H9 (cell line): ENCODE results near the gene RMC1. TPM values are rescaled to one million over a fixed set of nuclear protein-coding genes. Genes with fewer than 3 reads are reported as not detected.

Source experiments
- DNase-seq: peaks from one replicate; pipeline ENCODE4 v3.0.0-alpha.2; 2017
- H2AFZ ChIP-seq: one replicate; pipeline ENCODE4 v1.6.1; 2013; ENCODE audit warnings: mild to moderate bottlenecking, low read length, control low read depth, moderate library complexity
- H2AK5ac ChIP-seq: 2 replicates; pipeline ENCODE4 v1.6.1; 2013; ENCODE audit warnings: low read length, control low read depth, mixed read lengths; ENCODE audit not compliant: insufficient read length
- H2BK120ac ChIP-seq: one replicate; pipeline ENCODE4 v1.6.1; 2013; ENCODE audit warnings: low read depth, mild to moderate bottlenecking, low read length, control low read depth, inconsistent platforms; ENCODE audit not compliant: poor library complexity, severe bottlenecking
- H2BK12ac ChIP-seq: 2 replicates; pipeline ENCODE4 v1.6.1; 2013; ENCODE audit warnings: low read length, control low read depth, mixed read lengths, low read depth; ENCODE audit not compliant: insufficient read length
- H2BK15ac ChIP-seq: 2 replicates; pipeline ENCODE4 v1.6.1; 2013; ENCODE audit warnings: low read depth, low read length, control low read depth
- H2BK20ac ChIP-seq: one replicate; pipeline ENCODE4 v1.6.1; 2013; ENCODE audit warnings: low read depth, mild to moderate bottlenecking, low read length, control low read depth, inconsistent platforms; ENCODE audit not compliant: poor library complexity, severe bottlenecking
- H2BK5ac ChIP-seq: 2 replicates; pipeline ENCODE4 v1.6.1; 2013; ENCODE audit warnings: low read length, control low read depth, mixed read lengths; ENCODE audit not compliant: insufficient read length
- H3K14ac ChIP-seq: 2 replicates; pipeline ENCODE4 v1.6.1; 2013; ENCODE audit warnings: low read length, control low read depth; ENCODE audit not compliant: insufficient read depth
- H3K18ac ChIP-seq: 2 replicates; pipeline ENCODE4 v1.6.1; 2013; ENCODE audit warnings: low read depth, mild to moderate bottlenecking, mixed read lengths, low read length, control low read depth; ENCODE audit not compliant: insufficient read length
- H3K23ac ChIP-seq: 2 replicates; pipeline ENCODE4 v1.6.1; 2013; ENCODE audit warnings: low read length, control low read depth, mixed read lengths, low read depth; ENCODE audit not compliant: insufficient read length
- H3K23me2 ChIP-seq: 2 replicates; pipeline ENCODE4 v1.6.1; 2013; ENCODE audit warnings: low read depth, mild to moderate bottlenecking, mixed read lengths, low read length, control low read depth; ENCODE audit not compliant: insufficient read length, poor library complexity, severe bottlenecking
- H3K27ac ChIP-seq: 2 replicates; pipeline ENCODE4 v1.5.1; 2013; ENCODE audit warnings: low read length, control low read depth, mixed read lengths, low read depth; ENCODE audit not compliant: insufficient read length
- H3K27me3 ChIP-seq: 2 replicates; pipeline ENCODE4 v1.6.1; 2013; ENCODE audit warnings: low read length, control low read depth, inconsistent platforms; ENCODE audit not compliant: insufficient read depth
- H3K4ac ChIP-seq: 2 replicates; pipeline ENCODE4 v1.6.1; 2013; ENCODE audit warnings: low read depth, mild to moderate bottlenecking, control low read depth, inconsistent platforms, low read length, moderate library complexity
- H3K4me1 ChIP-seq: 2 replicates; pipeline ENCODE4 v1.6.1; 2013; ENCODE audit warnings: low read length, control low read depth, inconsistent platforms; ENCODE audit not compliant: insufficient read depth
- H3K4me2 ChIP-seq: 2 replicates; pipeline ENCODE4 v1.6.1; 2013; ENCODE audit warnings: low read length, control low read depth, mixed read lengths; ENCODE audit not compliant: insufficient read length, insufficient read depth
- H3K56ac ChIP-seq: 2 replicates; pipeline ENCODE4 v1.6.1; 2013; ENCODE audit warnings: low read depth, mild to moderate bottlenecking, mixed read lengths, low read length, control low read depth; ENCODE audit not compliant: insufficient read length
- H3K79me1 ChIP-seq: 2 replicates; pipeline ENCODE4 v1.6.1; 2013; ENCODE audit warnings: low read depth, mild to moderate bottlenecking, moderate library complexity, low read length, control low read depth, inconsistent platforms; ENCODE audit not compliant: insufficient read depth, poor library complexity, severe bottlenecking
- H3K79me2 ChIP-seq: 2 replicates; pipeline ENCODE4 v1.6.1; 2013; ENCODE audit warnings: low read length, control low read depth, inconsistent platforms; ENCODE audit not compliant: insufficient read depth
- H3K9ac ChIP-seq: 2 replicates; pipeline ENCODE4 v1.6.1; 2013; ENCODE audit warnings: low read length, control low read depth, mixed read lengths; ENCODE audit not compliant: insufficient read length; ENCODE audit errors: extremely low read depth
- H3K9me3 ChIP-seq: one replicate; pipeline ENCODE4 v1.6.1; 2013; ENCODE audit warnings: low read depth, low read length, inconsistent platforms; ENCODE audit not compliant: control insufficient read depth
- H3T11ph ChIP-seq: one replicate; pipeline ENCODE4 v1.6.1; 2013; ENCODE audit warnings: mild to moderate bottlenecking, low read length, control low read depth, inconsistent platforms
- H4K20me1 ChIP-seq: one replicate; pipeline ENCODE4 v1.6.1; 2013; ENCODE audit not compliant: control insufficient read depth, insufficient read length, insufficient read depth
- H4K5ac ChIP-seq: 2 replicates; pipeline ENCODE4 v1.6.1; 2013; ENCODE audit warnings: low read depth, mild to moderate bottlenecking, mixed read lengths, low read length, control low read depth; ENCODE audit not compliant: insufficient read length
- H4K8ac ChIP-seq: replicated peaks from 2 replicates; pipeline ENCODE4 v1.6.1; 2013; ENCODE audit warnings: low read length, control low read depth, mixed read lengths, low read depth; ENCODE audit not compliant: insufficient read length
- H4K91ac ChIP-seq: 2 replicates; pipeline ENCODE4 v1.6.1; 2013; ENCODE audit warnings: low read depth, mild to moderate bottlenecking, moderate library complexity, mixed read lengths, low read length, control low read depth; ENCODE audit not compliant: insufficient read length
- H3K27ac Mint-ChIP-seq, 3 experiments: 2 replicates in 2 of 3; 3 replicates in 1 of 3; pipeline ENCODE4 v1.8.0; 2020 to 2021; ENCODE audit warnings: mixed read lengths in 3 of 3, mild to moderate bottlenecking in 1 of 3, moderate library complexity in 1 of 3
- H3K27me3 Mint-ChIP-seq: 2 replicates; pipeline ENCODE4 v1.8.0; 2021; ENCODE audit warnings: low read depth, mild to moderate bottlenecking, moderate library complexity, mixed read lengths
- H3K36me3 Mint-ChIP-seq, 3 experiments: 2 replicates in 2 of 3; 3 replicates in 1 of 3; pipeline ENCODE4 v1.8.0; 2020 to 2021; ENCODE audit warnings: low read depth in 3 of 3, mixed read lengths in 3 of 3; ENCODE audit not compliant: insufficient read depth in 1 of 3
- H3K4me1 Mint-ChIP-seq, 2 experiments: 2 replicates each; pipeline ENCODE4 v1.8.0; 2020; ENCODE audit warnings: mixed read lengths in 2 of 2
- H3K4me3 Mint-ChIP-seq, 2 experiments: 2 replicates in 1 of 2; 3 replicates in 1 of 2; pipeline ENCODE4 v1.8.0; 2020 to 2021; ENCODE audit warnings: mild to moderate bottlenecking in 2 of 2, mixed read lengths in 2 of 2, moderate library complexity in 1 of 2
- H3K9me3 Mint-ChIP-seq, 2 experiments: 2 replicates in 1 of 2; 3 replicates in 1 of 2; pipeline ENCODE4 v1.8.0; 2020; ENCODE audit warnings: mild to moderate bottlenecking in 2 of 2, mixed read lengths in 2 of 2, moderate library complexity in 1 of 2
- CTCF ChIP-seq: fragments of 200-600 bp; sonication (generic); conservative IDR thresholded peaks from 3 replicates; pipeline ENCODE4 v1.8.0; 2021; ENCODE audit warnings: antibody characterized with exemption, mild to moderate bottlenecking
- WGBS: extraction: QIAGEN DNeasy Blood & Tissue Kit; methylation state at CpG from one replicate; pipeline ENCODE4 v1.1.7; 2013; ENCODE audit warnings: missing lambda C conversion rate, low lambda C conversion rate, mixed read lengths; ENCODE audit not compliant: insufficient read length; ENCODE audit errors: extremely low coverage; 5-methylcytosine and 5-hydroxymethylcytosine counted together
- total RNA-seq: library from RNA; stranded (reverse); gene quantifications from 2 replicates; pipeline ENCODE4 v1.2.1, GENCODE V29; 2021

Gene RMC1
- total RNA-seq, 1 experiment from 2014 or later = 21.3 TPM

GRCh38 chr18:23539296-23539695 is 36.0 kb downstream of the RMC1 start:
- Histone ChIP-seq H3K23me2 (no peaks in the 10 kb centered on the region), H2BK5ac (no peak overlapping the region), H3K56ac (no peak overlapping the region), H3T11ph (no peak overlapping the region), H4K20me1 (no peaks in the 10 kb centered on the region), H3K4me2 (no peak overlapping the region), H3K27me3 (no peaks in the 10 kb centered on the region), H3K4me1 (no peaks in the 10 kb centered on the region), H3K14ac (no peak overlapping the region), H3K9ac (no peak overlapping the region), H2BK15ac (no peak overlapping the region), H2BK12ac (no peak overlapping the region), H3K79me2 (no peaks in the 10 kb centered on the region), H2BK20ac (no peak overlapping the region), H4K91ac (no peak overlapping the region), H4K8ac (no peak overlapping the region), H4K5ac (no peak overlapping the region), H3K23ac (no peak overlapping the region), H2AFZ (no peak overlapping the region), H2BK120ac (no peak overlapping the region), H3K18ac (no peak overlapping the region), H3K27ac (no peak overlapping the region), H3K4ac (no peak overlapping the region), H3K79me1 (no peaks in the 10 kb centered on the region), H3K9me3 (no peaks in the 10 kb centered on the region), H2AK5ac (no peak overlapping the region)
- TF ChIP-seq CTCF = no peak
- H3K9me3 Mint-ChIP-seq = no peaks in the 10 kb centered on the region
- H3K27ac Mint-ChIP-seq = no peak overlapping the region
- no CpG with 5 or more reads among the region's 9 CpGs for WGBS
- no peak for DNase-seq
- no peak overlapping the region for H3K4me3 Mint-ChIP-seq
- H3K36me3 Mint-ChIP-seq = peaks cover 27 to 90% (median 80%) of the 10 kb centered on the region in 3 experiments; a peak in 6 of 7 replicates
- H3K4me1 Mint-ChIP-seq = no peaks in the 10 kb centered on the region
- no peaks in the 10 kb centered on the region for H3K27me3 Mint-ChIP-seq
